ENCODE data around the gene SPC25. TPM values are rescaled to one million over a fixed set of nuclear protein-coding genes. Genes with fewer than 3 reads are reported as not detected.

The SPC25 gene
- total and polyA plus RNA-seq, 9 of the 15 experiments (the other 6 are each of a cell fraction or from before 2014, with no cell fraction given), result 44.8 to 100 (median 75.0) TPM

DNA sequence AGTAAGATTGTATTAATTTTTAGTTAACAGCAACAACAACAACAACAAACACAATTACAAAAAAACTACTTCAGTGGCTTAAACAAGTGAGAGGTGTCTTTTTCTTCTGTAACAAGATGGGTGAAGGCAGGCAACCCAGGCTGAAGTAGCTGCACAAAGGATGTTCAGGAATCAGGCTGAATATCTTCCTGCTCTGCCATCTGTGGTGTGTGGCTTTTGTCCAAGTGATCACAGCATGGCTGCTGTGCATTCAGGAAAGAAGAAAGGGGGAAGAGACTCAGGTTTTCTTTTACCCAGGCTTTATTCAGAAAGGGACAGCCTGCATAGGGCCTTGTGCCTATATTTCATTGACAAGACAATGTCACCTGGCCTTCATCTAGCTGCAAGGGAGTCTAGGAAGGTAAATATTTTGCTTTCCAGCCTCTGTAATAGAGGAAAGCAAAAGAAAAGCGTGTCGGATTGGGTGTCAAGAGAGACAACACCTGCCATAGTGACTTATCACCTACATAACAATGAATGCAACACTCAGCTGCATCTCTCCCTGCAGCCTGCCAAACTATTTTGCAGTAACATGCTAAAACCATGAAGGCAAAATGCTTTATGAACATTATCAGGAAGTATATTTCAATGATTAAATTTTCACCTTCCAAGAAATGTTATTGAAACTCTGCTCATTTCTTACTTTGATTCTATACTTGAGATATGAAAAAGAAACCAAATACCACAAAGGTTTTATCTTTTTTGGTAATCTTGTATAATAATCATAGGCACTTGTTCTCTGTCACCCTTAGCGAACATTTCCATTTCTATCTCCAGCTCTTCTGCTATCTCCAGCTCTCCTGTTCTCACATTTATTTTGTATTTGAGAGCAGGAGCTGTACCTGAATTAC lies 25.5 kb upstream of the SPC25 start:
- FAIRE-seq, result no peak
- no peak for TF ChIP-seq ETS1 (conservative IDR thresholded peaks at IDR 0.05; ENCODE audit: control insufficient read depth, low read depth, low read length)
- TF ChIP-seq CEBPB (tag; IDR thresholded peaks at IDR 0.05), result no peak
- TF ChIP-seq TCF15 (CRISPR knock-in tag; IDR thresholded peaks at IDR 0.05), result no peak
- TF ChIP-seq, protein P1, sequence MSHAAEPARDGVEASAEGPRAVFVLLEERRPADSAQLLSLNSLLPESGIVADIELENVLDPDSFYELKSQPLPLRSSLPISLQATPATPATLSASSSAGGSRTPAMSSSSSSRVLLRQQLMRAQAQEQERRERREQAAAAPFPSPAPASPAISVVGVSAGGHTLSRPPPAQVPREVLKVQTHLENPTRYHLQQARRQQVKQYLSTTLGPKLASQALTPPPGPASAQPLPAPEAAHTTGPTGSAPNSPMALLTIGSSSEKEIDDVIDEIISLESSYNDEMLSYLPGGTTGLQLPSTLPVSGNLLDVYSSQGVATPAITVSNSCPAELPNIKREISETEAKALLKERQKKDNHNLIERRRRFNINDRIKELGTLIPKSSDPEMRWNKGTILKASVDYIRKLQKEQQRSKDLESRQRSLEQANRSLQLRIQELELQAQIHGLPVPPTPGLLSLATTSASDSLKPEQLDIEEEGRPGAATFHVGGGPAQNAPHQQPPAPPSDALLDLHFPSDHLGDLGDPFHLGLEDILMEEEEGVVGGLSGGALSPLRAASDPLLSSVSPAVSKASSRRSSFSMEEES (CRISPR knock-in tag; IDR thresholded peaks at IDR 0.05), result no peak
- no peak for TF ChIP-seq JUNB (CRISPR knock-in tag; conservative IDR thresholded peaks at IDR 0.05)
- TF ChIP-seq RBM25 (IDR thresholded peaks at IDR 0.05; ENCODE audit: low read depth, low read length, severe bottlenecking), result no peak
- TF ChIP-seq ZNF263 (CRISPR knock-in tag; IDR thresholded peaks at IDR 0.05; ENCODE audit: borderline replicate concordance), result no peak
- TF ChIP-seq CEBPG (CRISPR knock-in tag; IDR thresholded peaks at IDR 0.05), result no peak
- no peak for TF ChIP-seq CEBPG (tag; conservative IDR thresholded peaks at IDR 0.05 in 1 of 2, IDR thresholded peaks at IDR 0.05 in 1 of 2)
- TF ChIP-seq CBX5 (IDR thresholded peaks at IDR 0.05; ENCODE audit: borderline replicate concordance, low read depth), result 0 out of 2 replicates have a peak, but pooled peaks have one; percentile 44
- TF ChIP-seq ZNF217 (CRISPR knock-in tag; IDR thresholded peaks at IDR 0.05), result no peak
- TF ChIP-seq TRIM24 (IDR thresholded peaks at IDR 0.05), result peak; percentile 21 to 66; a peak in 2 of 4 replicates
- peak in 1 of 2 experiments; percentile 98; a peak in 2 of 3 replicates for TF ChIP-seq CBX3 (IDR thresholded peaks at IDR 0.05; ENCODE audit: borderline replicate concordance in 1 of 2, low read length in 2 of 2)
- TF ChIP-seq TRIM28 (IDR thresholded peaks at IDR 0.05), result peak; percentile 90
- peak; percentile 37 for TF ChIP-seq ZNF280A (IDR thresholded peaks at IDR 0.05; ENCODE audit: low read depth, partially characterized antibody)
- TF ChIP-seq ZBTB17 (CRISPR knock-in tag; IDR thresholded peaks at IDR 0.05), result no peak
- TF ChIP-seq CBX1 (IDR thresholded peaks at IDR 0.05; ENCODE audit: low read depth), result 0 out of 2 replicates have a peak, but pooled peaks have one; percentile 38

More for the DNA sequence above, 25.5 kb upstream of the SPC25 start:
- in situ Hi-C loops (cut with MboI), result loop anchor here (5.0 to 25.0 kb wide), 3 partner anchors 143 to 978 kb away; no protein-coding TSS in a partner anchor
- H3K27ac ChIP-seq (ENCODE audit: extremely low read depth, low read depth, low read length), result no peak overlapping the region
- H3K36me3 ChIP-seq (ENCODE audit: control insufficient read depth, insufficient read depth, low read length), result no peaks in the 10 kb centered on the region
- no TSS peak for BruUV-seq (replicated peaks)
- H3K4me2 ChIP-seq (ENCODE audit: insufficient read depth, low read length), result no peak overlapping the region
- CTCF ChIA-PET (ENCODE audit: low intra/inter-chr PET ratio), result interaction anchor here (0.6 kb wide), 1 partner anchor 141 kb away, joined by 3 read pairs; no protein-coding TSS in a partner anchor
- no peaks in the 10 kb centered on the region for H4K20me1 ChIP-seq (replicated peaks; ENCODE audit: control insufficient read depth, insufficient read depth, low read length)
- ATAC-seq (no peak), DNase-seq (ENCODE audit: extremely low read depth in 1 of 4, low spot score in 3 of 4) (no peak)
- H3K79me2 ChIP-seq (ENCODE audit: control insufficient read depth, insufficient read depth, low read length), result no peaks in the 10 kb centered on the region
- no peaks in the 10 kb centered on the region for H3K9me1 ChIP-seq (ENCODE audit: control insufficient read depth, insufficient read depth, low read length)
- no peak overlapping the region for H2AFZ ChIP-seq (ENCODE audit: low read depth, low read length)
- WGBS (ENCODE audit: insufficient coverage, low coverage, missing lambda C conversion rate), result 63% methylated on average over 3 of the region's 3 CpGs
- peaks cover 3 to 6% of the 10 kb centered on the region in 2 experiments; a peak in 2 of 5 replicates for H3K4me1 ChIP-seq (replicated peaks in 1 of 2; ENCODE audit: control insufficient read depth in 2 of 2, insufficient read depth in 2 of 2, low read length in 2 of 2)
- peaks cover 11% of the 10 kb centered on the region for H3K9me3 ChIP-seq (replicated peaks; ENCODE audit: control insufficient read depth, insufficient read depth, low read depth, low read length)
- H3K4me3 ChIP-seq, result no peak overlapping the region
- no peaks in the 10 kb centered on the region for H3K27me3 ChIP-seq (ENCODE audit: control insufficient read depth in 2 of 2, insufficient read depth in 2 of 2, low read length in 2 of 2)
- POLR2A ChIA-PET, result interaction anchor here (0.7 kb wide), 1 partner anchor 12 kb away, joined by 3 read pairs; no protein-coding TSS in a partner anchor
- no peak overlapping the region for H3K9ac ChIP-seq (ENCODE audit: insufficient read depth in 1 of 2, low read depth in 2 of 2, low read length in 2 of 2)
- intact Hi-C loops (cut with micrococcal nuclease), result no loop called here

Data from K562 (cell line).